PC-9 (cell line): Measurements from ENCODE around the gene RYR2. TPM values are rescaled to one million over a fixed set of nuclear protein-coding genes. Genes with fewer than 3 reads are reported as not detected.

ENCODE experiments used
- BruUV-seq: library from RNA; stranded (reverse); fragments of 400-500 nt; replicated peaks from 2 replicates; lab custom pipeline; 2021; lab: Mats Ljungman, UMichigan
- CTCF ChIA-PET: fragments of 300-600 bp; sonication (Branson Sonifier 250); formaldehyde crosslinking; loops from one replicate; lab custom pipeline; 2022; ENCODE audit warnings: antibody characterized with exemption; lab: Charles Lee
- POLR2A ChIA-PET: fragments of 300-600 bp; sonication (Branson Sonifier 250); formaldehyde crosslinking; loops from one replicate; lab custom pipeline; 2022; ENCODE audit warnings: antibody characterized with exemption; ENCODE audit not compliant: unreplicated experiment; lab: Charles Lee
- DNase-seq, 2 experiments: peaks; one replicate each; pipeline versions ENCODE4 v3.0.0 to v3.0.0-alpha.2; 2015 to 2022; ENCODE audit warnings: mixed read lengths in 1 of 2
- H2AFZ ChIP-seq: fragments of 200-600 bp; sonication (generic); 2 replicates; pipeline ENCODE4 v1.8.1; 2017; ENCODE audit warnings: antibody characterized with exemption
- H3F3A ChIP-seq: fragments of 200-600 bp; sonication (generic); 2 replicates; pipeline ENCODE4 v1.8.1; 2017; ENCODE audit warnings: antibody characterized with exemption, mild to moderate bottlenecking, low read depth; ENCODE audit not compliant: insufficient read depth
- H3K27ac ChIP-seq: fragments of 200-600 bp; sonication (generic); 2 replicates; pipeline ENCODE4 v1.6.1; 2016; ENCODE audit warnings: mixed run types
- H3K27me3 ChIP-seq: fragments of 200-600 bp; sonication (generic); 2 replicates; pipeline ENCODE4 v1.6.1; 2016; ENCODE audit warnings: low read depth, mixed run types; ENCODE audit not compliant: insufficient read depth
- H3K36me3 ChIP-seq: fragments of 200-600 bp; sonication (generic); 2 replicates; pipeline ENCODE4 v1.6.1; 2016; ENCODE audit warnings: low read depth, mixed run types
- H3K4me1 ChIP-seq: fragments of 200-600 bp; sonication (generic); replicated peaks from 2 replicates; pipeline ENCODE4 v1.6.1; 2016; ENCODE audit warnings: mixed run types; ENCODE audit not compliant: insufficient read depth
- H3K4me2 ChIP-seq: fragments of 200-600 bp; sonication (generic); 2 replicates; pipeline ENCODE4 v1.6.1; 2017; ENCODE audit warnings: mixed run types
- H3K4me3 ChIP-seq: fragments of 200-600 bp; sonication (generic); 2 replicates; pipeline ENCODE4 v1.6.1; 2016; ENCODE audit warnings: mixed run types
- H3K79me2 ChIP-seq: fragments of 200-600 bp; sonication (generic); 2 replicates; pipeline ENCODE4 v1.6.1; 2017; ENCODE audit warnings: low read depth, mixed run types
- H3K9me2 ChIP-seq: fragments of 200-600 bp; sonication (generic); 2 replicates; pipeline ENCODE4 v1.8.1; 2017; ENCODE audit warnings: mild to moderate bottlenecking; ENCODE audit not compliant: insufficient read depth
- H3K9me3 ChIP-seq: fragments of 200-600 bp; sonication (generic); 2 replicates; pipeline ENCODE4 v1.8.1; 2016; ENCODE audit warnings: low read depth; ENCODE audit not compliant: insufficient read depth
- H4K20me1 ChIP-seq: fragments of 200-600 bp; sonication (generic); 2 replicates; pipeline ENCODE4 v1.8.1; 2017; ENCODE audit not compliant: insufficient read depth
- EZH2 ChIP-seq: fragments of 200-600 bp; sonication (generic); IDR thresholded peaks from 2 replicates; pipeline ENCODE4 v1.8.0; 2017; ENCODE audit warnings: antibody characterized with exemption, low read depth
- intact Hi-C: fragments of 100-400 bp; cut with micrococcal nuclease; formaldehyde crosslinking; loops from one replicate; pipeline ENCODE4 v1.10.0; 2022; ENCODE audit not compliant: unreplicated experiment
- total RNA-seq: library from RNA; stranded (reverse); gene quantifications from 2 replicates; pipeline ENCODE4 v1.2.3, GENCODE V29; 2021
- TF ChIP-seq, protein P1 (sequence below): fragments of 200-600 bp; sonication (generic); conservative IDR thresholded peaks from 2 replicates; pipeline ENCODE4 v1.6.1; 2017; ENCODE audit warnings: mixed run types, antibody characterized with exemption, mild to moderate bottlenecking, moderate library complexity

The RYR2 gene
- total RNA-seq, 1 experiment from 2014 or later = not detected

DNA sequence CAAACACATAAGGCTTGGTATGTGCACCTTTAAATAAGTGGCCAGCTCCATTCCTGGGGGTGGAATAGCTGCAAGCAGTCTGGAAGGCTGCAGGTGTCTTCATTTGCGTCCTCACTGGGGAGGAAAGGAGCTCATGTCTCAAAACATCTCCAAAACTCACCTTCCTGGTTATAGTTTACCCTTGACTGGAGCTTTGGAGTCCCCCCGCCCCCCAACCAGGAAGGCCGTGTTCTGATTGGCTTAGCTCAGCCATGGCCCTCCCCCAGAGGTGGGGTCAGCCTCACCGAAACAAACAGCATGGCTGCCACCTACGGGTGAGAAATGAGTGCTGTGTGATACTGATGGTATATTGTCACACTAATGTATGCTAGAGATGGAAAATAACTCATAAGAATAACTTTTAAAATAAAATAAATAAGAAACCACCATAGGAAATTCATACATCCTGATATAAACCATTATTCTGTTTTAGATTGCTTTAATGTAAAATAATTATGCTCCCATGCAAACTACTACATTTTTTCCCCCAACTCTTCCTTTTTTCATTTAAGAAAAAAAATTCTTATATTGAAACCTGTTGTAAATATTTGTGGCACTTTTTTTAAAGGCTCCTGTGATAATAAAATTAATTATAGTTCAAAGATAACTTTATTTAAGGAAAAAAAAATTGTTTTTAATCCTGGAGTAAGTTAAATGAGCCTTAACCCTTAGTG, 757.9 kb downstream of the RYR2 start:
- intact Hi-C loops = no loop called here
- POLR2A ChIA-PET = no interaction called here
- CTCF ChIA-PET = interaction anchor here (0.5 kb wide), 1 partner anchor 15 kb away, joined by 5 read pairs; no protein-coding TSS in a partner anchor

DNA sequence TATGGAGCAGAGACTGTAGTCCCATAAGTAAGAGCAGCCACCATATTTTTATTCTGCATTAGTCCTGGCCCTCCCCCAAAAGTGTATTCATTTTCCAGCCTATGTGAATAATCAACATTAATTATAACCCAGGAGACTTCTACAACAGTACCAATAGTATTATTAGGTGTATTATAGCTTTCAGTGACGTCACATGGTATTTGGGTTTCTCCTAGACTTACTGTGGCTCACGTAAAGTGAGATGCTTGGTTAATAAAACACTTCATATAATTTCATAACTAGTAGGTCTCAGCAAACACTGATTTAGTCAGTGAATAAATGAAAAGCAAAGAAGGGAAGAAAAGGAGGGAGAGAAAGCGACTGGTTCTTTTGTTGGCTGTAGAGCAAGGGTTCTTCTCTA, 762.5 kb downstream of the RYR2 start:
- POLR2A ChIA-PET = no interaction called here
- no TSS peak for BruUV-seq

More for the DNA sequence above, 757.9 kb downstream of the RYR2 start:
- Histone ChIP-seq H2AFZ (no peak overlapping the region), H3K4me3 (no peak overlapping the region), H3K36me3 (no peaks in the 10 kb centered on the region), H3K4me1 (no peaks in the 10 kb centered on the region), H3K4me2 (no peak overlapping the region), H3F3A (no peaks in the 10 kb centered on the region), H3K9me3 (no peaks in the 10 kb centered on the region), H3K27me3 (no peaks in the 10 kb centered on the region), H3K79me2 (no peaks in the 10 kb centered on the region), H3K9me2 (no peaks in the 10 kb centered on the region), H3K27ac (no peak overlapping the region), H4K20me1 (no peaks in the 10 kb centered on the region)
- peak; percentile 37 to 42 for DNase-seq
- BruUV-seq = no TSS peak
- TF ChIP-seq, protein P1, sequence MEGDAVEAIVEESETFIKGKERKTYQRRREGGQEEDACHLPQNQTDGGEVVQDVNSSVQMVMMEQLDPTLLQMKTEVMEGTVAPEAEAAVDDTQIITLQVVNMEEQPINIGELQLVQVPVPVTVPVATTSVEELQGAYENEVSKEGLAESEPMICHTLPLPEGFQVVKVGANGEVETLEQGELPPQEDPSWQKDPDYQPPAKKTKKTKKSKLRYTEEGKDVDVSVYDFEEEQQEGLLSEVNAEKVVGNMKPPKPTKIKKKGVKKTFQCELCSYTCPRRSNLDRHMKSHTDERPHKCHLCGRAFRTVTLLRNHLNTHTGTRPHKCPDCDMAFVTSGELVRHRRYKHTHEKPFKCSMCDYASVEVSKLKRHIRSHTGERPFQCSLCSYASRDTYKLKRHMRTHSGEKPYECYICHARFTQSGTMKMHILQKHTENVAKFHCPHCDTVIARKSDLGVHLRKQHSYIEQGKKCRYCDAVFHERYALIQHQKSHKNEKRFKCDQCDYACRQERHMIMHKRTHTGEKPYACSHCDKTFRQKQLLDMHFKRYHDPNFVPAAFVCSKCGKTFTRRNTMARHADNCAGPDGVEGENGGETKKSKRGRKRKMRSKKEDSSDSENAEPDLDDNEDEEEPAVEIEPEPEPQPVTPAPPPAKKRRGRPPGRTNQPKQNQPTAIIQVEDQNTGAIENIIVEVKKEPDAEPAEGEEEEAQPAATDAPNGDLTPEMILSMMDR = peak; percentile 45
- TF ChIP-seq EZH2 = no peak

DNA sequence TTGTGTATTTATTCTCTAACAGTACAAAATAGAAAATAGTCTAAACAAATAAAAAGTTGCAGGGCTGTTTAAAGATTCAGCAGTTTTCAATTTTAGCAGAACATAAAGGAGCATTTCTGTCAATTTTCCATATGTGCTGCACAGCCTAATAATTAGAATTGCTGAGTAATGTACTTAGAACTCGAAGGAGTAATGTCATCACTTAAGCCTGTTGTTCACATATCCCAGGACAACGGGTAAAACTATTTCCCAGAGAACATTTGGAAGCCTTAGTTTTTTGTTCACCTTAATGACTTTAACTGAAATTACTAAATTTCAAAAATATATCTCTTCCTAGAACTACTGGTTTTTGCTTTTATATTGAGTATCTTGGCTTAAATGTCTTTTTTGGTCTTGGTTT, 767.1 kb downstream of the RYR2 start:
- no peaks in the 10 kb centered on the region for H3F3A ChIP-seq
- ChIA-PET CTCF (no interaction called here), POLR2A (no interaction called here)
- H3K9me3 ChIP-seq = no peaks in the 10 kb centered on the region
- no peaks in the 10 kb centered on the region for H4K20me1 ChIP-seq
- no peaks in the 10 kb centered on the region for H3K36me3 ChIP-seq
- H3K4me1 ChIP-seq = no peaks in the 10 kb centered on the region
- no peaks in the 10 kb centered on the region for H3K27me3 ChIP-seq
- no peak overlapping the region for H3K4me3 ChIP-seq
- no peaks in the 10 kb centered on the region for H3K9me2 ChIP-seq
- BruUV-seq = no TSS peak
- intact Hi-C loops = no loop called here
- TF ChIP-seq, protein P1 = no peak
- no peak for TF ChIP-seq EZH2
- DNase-seq = no peak
- no peak overlapping the region for H3K4me2 ChIP-seq
- H2AFZ ChIP-seq = no peak overlapping the region
- no peak overlapping the region for H3K27ac ChIP-seq
- H3K79me2 ChIP-seq = no peaks in the 10 kb centered on the region

More for the DNA sequence above, 762.5 kb downstream of the RYR2 start:
- Histone ChIP-seq H2AFZ (no peak overlapping the region), H3K4me2 (no peak overlapping the region), H3K9me2 (no peaks in the 10 kb centered on the region), H3F3A (no peaks in the 10 kb centered on the region), H3K27ac (no peak overlapping the region), H3K4me1 (no peaks in the 10 kb centered on the region), H4K20me1 (no peaks in the 10 kb centered on the region), H3K4me3 (no peak overlapping the region), H3K79me2 (no peaks in the 10 kb centered on the region), H3K27me3 (no peaks in the 10 kb centered on the region), H3K9me3 (no peaks in the 10 kb centered on the region), H3K36me3 (no peaks in the 10 kb centered on the region)
- TF ChIP-seq, protein P1 = no peak
- no peak for TF ChIP-seq EZH2
- intact Hi-C loops = no loop called here
- no peak for DNase-seq
- CTCF ChIA-PET = no interaction called here
